HL-60 (cell line): ENCODE measurements around the gene PTPRF.
"Not testable (repeated sequence)": the region's sequence is repeated elsewhere in the genome, so short reads cannot be mapped to it uniquely, and the experiment has no call there.

Experiments used
- DNase-seq, 2 experiments: peaks; one replicate each; pipeline ENCODE4 v3.0.0-alpha.2; 2010 to 2020; ENCODE audit warnings: low read depth in 1 of 2, low spot score in 1 of 2
- H3K27ac ChIP-seq: fragments of 250-450 bp; sonication (Bioruptor Pico); replicated peaks from 2 replicates; pipeline ENCODE4 v1.5.1; 2020; ENCODE audit warnings: mild to moderate bottlenecking, moderate library complexity
- H3K27me3 ChIP-seq: fragments of 250-450 bp; sonication (Bioruptor Pico); 2 replicates; pipeline ENCODE4 v1.5.1; 2021; ENCODE audit warnings: mild to moderate bottlenecking, moderate library complexity; ENCODE audit not compliant: insufficient read depth, poor library complexity, severe bottlenecking
- H3K4me3 ChIP-seq: replicated peaks from 2 replicates; pipeline ENCODE4 v1.5.1; 2011; ENCODE audit warnings: mild to moderate bottlenecking, control low read depth, low read length; ENCODE audit not compliant: insufficient read depth
- CTCF ChIP-seq: IDR thresholded peaks from one replicate; pipeline ENCODE4 v1.5.1; 2011; ENCODE audit warnings: low read length, control low read depth, inconsistent platforms; ENCODE audit not compliant: insufficient read depth
- GABPA ChIP-seq: IDR thresholded peaks from 2 replicates; pipeline ENCODE4 v1.6.1; 2012; ENCODE audit warnings: low read depth
- POLR2AphosphoS5 ChIP-seq: IDR thresholded peaks from 2 replicates; pipeline ENCODE4 v1.6.1; 2012; ENCODE audit warnings: low read depth
- REST ChIP-seq: IDR thresholded peaks from 2 replicates; pipeline ENCODE4 v1.6.1; 2012; ENCODE audit warnings: low read depth; ENCODE audit not compliant: insufficient replicate concordance
- SPI1 ChIP-seq: IDR thresholded peaks from 2 replicates; pipeline ENCODE4 v1.6.1; 2012; ENCODE audit warnings: low read depth, mild to moderate bottlenecking, borderline replicate concordance

PTPRF gene

GRCh38 chr1:43632135-43632670 is 101.5 kb downstream of the PTPRF start:
- H3K27ac ChIP-seq = no peak overlapping the region
- DNase-seq = no peak
- H3K27me3 ChIP-seq = no peaks in the 10 kb centered on the region
- peak; percentile 86 for TF ChIP-seq REST
- no peak for TF ChIP-seq CTCF
- no peak overlapping the region for H3K4me3 ChIP-seq

GRCh38 chr1:43634721-43635120 is 104.0 kb downstream of the PTPRF start:
- Histone ChIP-seq H3K27ac (no peak overlapping the region), H3K27me3 (no peaks in the 10 kb centered on the region), H3K4me3 (no peak overlapping the region)
- TF ChIP-seq SPI1 (no peak), REST (no peak), GABPA (no peak), POLR2AphosphoS5 (no peak), CTCF (no peak)
- no peak for DNase-seq

- Histone ChIP-seq H3K27me3 (no peaks in the 10 kb centered on the region), H3K27ac (no peak overlapping the region), H3K4me3 (no peak overlapping the region)
- DNase-seq = no peak
- no peak for TF ChIP-seq SPI1
- TF ChIP-seq REST = peak; percentile 46
Observed at GRCh38 chr1:43636006-43636641, 105.4 kb downstream of the PTPRF start.

- no peak overlapping the region for H3K27ac ChIP-seq
- H3K27me3 ChIP-seq = no peaks in the 10 kb centered on the region
- H3K4me3 ChIP-seq = no peak overlapping the region
- TF ChIP-seq CTCF = no peak
- no peak for TF ChIP-seq POLR2AphosphoS5
- no peak for TF ChIP-seq REST
- TF ChIP-seq SPI1 = no peak
- no peak for TF ChIP-seq GABPA
- no peak for DNase-seq
Observed at GRCh38 chr1:43637267-43637666, 106.6 kb downstream of the PTPRF start.

GRCh38 chr1:43638381-43638780 is 107.7 kb downstream of the PTPRF start:
- not testable (repeated sequence) for DNase-seq, H3K27me3 ChIP-seq, H3K27ac ChIP-seq, H3K4me3 ChIP-seq
